ENCODE data around the gene CFAP65. TPM values are rescaled to one million over a fixed set of nuclear protein-coding genes. Genes with fewer than 3 reads are reported as not detected.

CFAP65 gene
- polyA plus RNA-seq, 3 donors: not detected

DNA sequence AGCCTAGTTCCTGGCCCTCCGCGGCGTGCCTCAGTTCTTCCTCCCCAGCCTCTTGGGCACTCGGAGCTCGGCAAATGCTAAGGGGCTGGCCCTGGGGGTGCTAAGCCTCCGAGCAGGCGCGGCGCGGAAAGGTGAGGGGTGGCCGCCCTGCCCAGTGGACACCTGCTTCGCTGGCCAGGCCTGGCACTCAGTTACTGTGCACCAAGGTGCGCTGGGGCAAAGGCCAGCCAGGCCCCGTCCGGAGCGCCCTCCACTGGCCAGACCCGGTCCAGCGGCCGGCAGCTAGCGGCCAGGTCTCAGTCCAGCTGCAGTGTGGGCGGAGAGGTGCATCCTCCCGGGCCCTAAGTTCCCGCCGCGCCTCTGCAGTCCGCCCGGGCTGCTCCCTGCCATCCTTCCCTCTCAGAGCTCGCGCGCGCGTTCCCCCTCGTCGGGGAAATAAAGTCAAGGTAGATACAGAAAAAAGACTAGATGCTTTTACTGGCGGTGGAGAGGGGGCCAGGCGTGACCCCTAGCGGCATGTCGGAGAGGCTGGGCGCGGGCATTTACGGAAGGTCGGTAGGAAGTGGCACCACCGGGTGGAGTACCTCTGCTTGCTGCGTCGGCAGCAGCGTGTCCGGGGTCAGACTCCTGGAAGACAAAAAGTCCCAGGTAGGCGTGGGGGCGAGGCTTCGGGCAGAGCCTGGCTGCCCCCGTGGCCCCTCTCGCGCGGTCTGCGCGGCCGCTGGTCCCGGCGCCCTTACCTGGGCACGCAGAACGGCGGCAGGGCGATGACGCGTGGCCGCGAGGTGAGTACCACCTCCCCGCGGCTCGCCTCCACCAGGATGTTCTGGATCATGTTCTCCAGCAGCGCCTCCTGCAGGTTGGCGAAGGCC, 38.7 kb downstream of the CFAP65 start:
- H3K9ac ChIP-seq (ENCODE audit: insufficient read depth, low read length, poor library complexity, severe bottlenecking): no peak overlapping the region
- no peak for DNase-seq
- intact Hi-C loops (cut with micrococcal nuclease): no loop called here
- peaks cover 44 to 84% of the 10 kb centered on the region in 2 donors for H3K27me3 ChIP-seq (ENCODE audit: control insufficient read depth in 2 of 2, insufficient read depth in 2 of 2, low read length in 2 of 2)
- no peak overlapping the region for H3K4me2 ChIP-seq (replicated peaks; ENCODE audit: extremely low read depth, low read length, poor library complexity, severe bottlenecking)
- Mint-ChIP-seq H3K4me3 (peak overlapping the region; percentile 27 to 85), H3K4me1 (peaks cover 6% of the 10 kb centered on the region), H3K27ac (no peak overlapping the region), H3K27me3 (ENCODE audit: low read depth in 3 of 3) (peaks cover 81 to 95% (median 83%) of the 10 kb centered on the region in 3 donors), H3K9me3 (peaks cover 0 to 15% (median 4%) of the 10 kb centered on the region in 7 donors), H3K36me3 (no peaks in the 10 kb centered on the region)
- no peaks in the 10 kb centered on the region for H3K36me3 ChIP-seq (replicated peaks in 1 of 2; ENCODE audit: control insufficient read depth in 1 of 2, insufficient read depth in 2 of 2, low read length in 2 of 2)
- H3K4me3 ChIP-seq (replicated peaks in 1 of 3; ENCODE audit: low read depth in 2 of 3, low read length in 3 of 3): no peak overlapping the region
- no peaks in the 10 kb centered on the region for H3K79me2 ChIP-seq (ENCODE audit: insufficient read depth, low read length)
- no peak overlapping the region for H2AFZ ChIP-seq (ENCODE audit: insufficient read depth, low read depth, low read length, poor library complexity, severe bottlenecking)
- H3K27ac ChIP-seq (ENCODE audit: low read depth in 1 of 2, low read length in 2 of 2): no peak overlapping the region
- H3K9me3 ChIP-seq (replicated peaks in 1 of 2; ENCODE audit: control insufficient read depth in 1 of 2, insufficient read depth in 1 of 2, low read length in 2 of 2): peaks cover 0 to 25% of the 10 kb centered on the region in 2 donors
- 3% methylated on average over 66 of the region's 72 CpGs for WGBS (ENCODE audit: insufficient coverage)
- no peaks in the 10 kb centered on the region for H4K20me1 ChIP-seq (ENCODE audit: insufficient read depth, low read length)
- H3K4me1 ChIP-seq (ENCODE audit: control insufficient read depth in 1 of 2, insufficient read depth in 2 of 2, low read length in 2 of 2): no peaks in the 10 kb centered on the region
- TF ChIP-seq, protein P1, sequence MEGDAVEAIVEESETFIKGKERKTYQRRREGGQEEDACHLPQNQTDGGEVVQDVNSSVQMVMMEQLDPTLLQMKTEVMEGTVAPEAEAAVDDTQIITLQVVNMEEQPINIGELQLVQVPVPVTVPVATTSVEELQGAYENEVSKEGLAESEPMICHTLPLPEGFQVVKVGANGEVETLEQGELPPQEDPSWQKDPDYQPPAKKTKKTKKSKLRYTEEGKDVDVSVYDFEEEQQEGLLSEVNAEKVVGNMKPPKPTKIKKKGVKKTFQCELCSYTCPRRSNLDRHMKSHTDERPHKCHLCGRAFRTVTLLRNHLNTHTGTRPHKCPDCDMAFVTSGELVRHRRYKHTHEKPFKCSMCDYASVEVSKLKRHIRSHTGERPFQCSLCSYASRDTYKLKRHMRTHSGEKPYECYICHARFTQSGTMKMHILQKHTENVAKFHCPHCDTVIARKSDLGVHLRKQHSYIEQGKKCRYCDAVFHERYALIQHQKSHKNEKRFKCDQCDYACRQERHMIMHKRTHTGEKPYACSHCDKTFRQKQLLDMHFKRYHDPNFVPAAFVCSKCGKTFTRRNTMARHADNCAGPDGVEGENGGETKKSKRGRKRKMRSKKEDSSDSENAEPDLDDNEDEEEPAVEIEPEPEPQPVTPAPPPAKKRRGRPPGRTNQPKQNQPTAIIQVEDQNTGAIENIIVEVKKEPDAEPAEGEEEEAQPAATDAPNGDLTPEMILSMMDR (IDR thresholded peaks at IDR 0.05): peak; percentile 17

DNA sequence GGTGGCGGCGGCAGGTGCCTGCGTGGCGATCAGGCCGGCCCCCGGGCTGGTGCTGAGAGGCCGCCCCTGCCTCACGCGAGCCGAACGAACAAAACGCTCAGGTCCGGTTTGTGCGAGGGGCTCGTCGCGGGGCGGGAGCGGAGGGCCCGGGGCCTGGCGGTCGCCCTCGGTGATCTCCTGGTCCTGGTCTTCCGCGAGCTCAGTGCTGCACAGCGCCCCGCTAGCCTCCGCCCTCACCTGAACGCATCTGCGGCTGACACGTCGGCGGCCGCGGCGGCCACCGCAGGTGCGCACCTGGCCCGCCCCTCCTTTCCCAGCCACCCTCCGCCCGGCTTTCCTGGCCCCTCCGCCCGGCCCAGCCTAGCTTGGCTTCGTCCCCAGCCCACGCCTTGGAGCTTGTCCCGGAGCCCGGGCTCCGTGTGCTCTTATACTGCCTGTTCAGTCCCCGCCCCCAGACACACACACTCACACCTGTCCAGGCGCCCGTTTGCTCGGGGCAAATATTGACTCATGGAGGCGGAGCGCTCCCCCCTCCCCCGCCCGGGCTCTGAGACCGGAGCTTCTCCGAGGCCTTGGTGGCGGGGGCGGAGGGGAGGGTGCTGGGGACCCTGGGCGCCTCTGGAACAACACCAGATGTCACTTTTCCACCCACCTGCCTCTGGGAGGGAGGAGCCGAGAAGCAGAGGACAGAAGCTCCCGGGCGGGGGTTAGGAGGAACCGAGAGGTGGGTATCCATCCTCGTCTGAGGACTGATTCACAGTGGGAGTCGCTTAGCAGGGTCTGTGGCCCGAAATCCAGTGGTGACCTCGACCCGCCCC, 39.5 kb downstream of the CFAP65 start:
- no peak overlapping the region for H3K27ac ChIP-seq (ENCODE audit: low read depth in 1 of 2, low read length in 2 of 2)
- H3K9me3 ChIP-seq (replicated peaks in 1 of 2; ENCODE audit: control insufficient read depth in 1 of 2, insufficient read depth in 1 of 2, low read length in 2 of 2): peaks cover 0 to 25% of the 10 kb centered on the region in 2 donors
- no peaks in the 10 kb centered on the region for H3K79me2 ChIP-seq (ENCODE audit: insufficient read depth, low read length)
- peaks cover 6% of the 10 kb centered on the region for H3K4me1 Mint-ChIP-seq
- H3K4me3 Mint-ChIP-seq: peak overlapping the region in 1 of 2 donors; percentile 67
- peaks cover 0 to 15% (median 3%) of the 10 kb centered on the region in 7 donors for H3K9me3 Mint-ChIP-seq
- intact Hi-C loops (cut with micrococcal nuclease): no loop called here
- H3K4me3 ChIP-seq (replicated peaks in 1 of 3; ENCODE audit: low read depth in 2 of 3, low read length in 3 of 3): no peak overlapping the region
- H3K36me3 Mint-ChIP-seq: peaks cover 0 to 2% of the 10 kb centered on the region in 2 donors
- peaks cover 81 to 95% (median 87%) of the 10 kb centered on the region in 3 donors for H3K27me3 Mint-ChIP-seq (ENCODE audit: low read depth in 3 of 3)
- no peak overlapping the region for H3K27ac Mint-ChIP-seq
- no peaks in the 10 kb centered on the region for H4K20me1 ChIP-seq (ENCODE audit: insufficient read depth, low read length)
- no peaks in the 10 kb centered on the region for H3K36me3 ChIP-seq (replicated peaks in 1 of 2; ENCODE audit: control insufficient read depth in 1 of 2, insufficient read depth in 2 of 2, low read length in 2 of 2)
- H2AFZ ChIP-seq (ENCODE audit: insufficient read depth, low read depth, low read length, poor library complexity, severe bottlenecking): no peak overlapping the region
- 2% methylated on average over 58 of the region's 70 CpGs for WGBS (ENCODE audit: insufficient coverage)
- no peak overlapping the region for H3K9ac ChIP-seq (ENCODE audit: insufficient read depth, low read length, poor library complexity, severe bottlenecking)
- H3K4me1 ChIP-seq (ENCODE audit: control insufficient read depth in 1 of 2, insufficient read depth in 2 of 2, low read length in 2 of 2): no peaks in the 10 kb centered on the region
- peaks cover 46 to 88% of the 10 kb centered on the region in 2 donors for H3K27me3 ChIP-seq (ENCODE audit: control insufficient read depth in 2 of 2, insufficient read depth in 2 of 2, low read length in 2 of 2)
- no peak overlapping the region for H3K4me2 ChIP-seq (replicated peaks; ENCODE audit: extremely low read depth, low read length, poor library complexity, severe bottlenecking)
- DNase-seq: no peak
- TF ChIP-seq, protein P1 (IDR thresholded peaks at IDR 0.05): no peak
